Kidney (tissue), 14 donors: Measurements from ENCODE around the gene ATP10D. TPM values are rescaled to one million over a fixed set of nuclear protein-coding genes. Genes with fewer than 3 reads are reported as not detected.

Experiments
- DNase-seq, 5 donors: peaks; one replicate each; pipeline ENCODE4 v3.0.0-alpha.2; 2013 to 2020
- FAIRE-seq: peaks from 2 replicates; lab custom pipeline; 2012; peaks lifted over from hg19 to GRCh38; lab: Jason Lieb, UNC
- H3K27ac ChIP-seq, 2 donors: one replicate each; pipeline ENCODE4 v1.7.0; 2013; ENCODE audit warnings: low read depth in 2 of 2, low read length in 2 of 2, inconsistent platforms in 1 of 2
- H3K27me3 ChIP-seq: one replicate; pipeline ENCODE4 v1.7.1; 2013; ENCODE audit warnings: low read length, inconsistent platforms; ENCODE audit not compliant: control insufficient read depth, insufficient read depth
- H3K36me3 ChIP-seq, 3 donors: one replicate each; pipeline versions ENCODE4 v1.7.0 to v1.7.1; 2013; ENCODE audit warnings: low read length in 3 of 3, control low read depth in 1 of 3, inconsistent platforms in 1 of 3; ENCODE audit not compliant: insufficient read depth in 3 of 3, control insufficient read depth in 2 of 3
- H3K4me1 ChIP-seq, 3 donors: one replicate each; pipeline versions ENCODE4 v1.7.0 to v1.7.1; 2013; ENCODE audit warnings: low read length in 3 of 3, inconsistent platforms in 1 of 3, low read depth in 1 of 3; ENCODE audit not compliant: control insufficient read depth in 2 of 3, insufficient read depth in 2 of 3
- H3K4me3 ChIP-seq, 3 donors: one replicate each; pipeline versions ENCODE4 v1.7.0 to v1.8.1; 2013; ENCODE audit warnings: low read length in 3 of 3, control low read depth in 1 of 3, inconsistent platforms in 1 of 3
- H3K9ac ChIP-seq, 3 donors: one replicate each; pipeline versions ENCODE4 v1.7.0 to v1.7.1; 2013; ENCODE audit warnings: low read length in 3 of 3, control low read depth in 1 of 3, inconsistent platforms in 1 of 3
- H3K9me3 ChIP-seq, 3 donors: one replicate each; pipeline versions ENCODE4 v1.7.0 to v1.7.1; 2013; ENCODE audit warnings: low read length in 3 of 3, control low read depth in 1 of 3, inconsistent platforms in 1 of 3; ENCODE audit not compliant: control insufficient read depth in 2 of 3, insufficient read depth in 1 of 3
- CTCF ChIP-seq: IDR thresholded peaks from 3 replicates; pipeline ENCODE4 v1.5.1; 2012; ENCODE audit warnings: mild to moderate bottlenecking, moderate library complexity, borderline replicate concordance; ENCODE audit not compliant: insufficient read depth; ENCODE audit errors: extremely low read depth
- intact Hi-C: fragments of 100-400 bp; cut with DNase I; formaldehyde crosslinking; loops from one replicate; pipeline ENCODE4 v1.11.1; 2022
- polyA plus RNA-seq: library from polyadenylated mRNA; stranded (reverse); fragments of 350-450 nt; fragmentation: Illumina TruSeq; extraction: RNeasy Lipid Tissue Mini Kit (QIAGEN cat#74804); gene quantifications from one replicate; pipeline ENCODE4 v1.2.3, GENCODE V29; 2014; ENCODE audit warnings: low read depth, low replicate concordance; ENCODE audit not compliant: insufficient read depth
- total RNA-seq: library from RNA; stranded (reverse); fragmentation: NEBNext Ultra II Directional; extraction: Animal tissue kit (Norgen Biotek cat#: 25700); gene quantifications from one replicate; pipeline ENCODE4 v1.2.1, GENCODE V29; 2021
- donor health status: control.
- donor health status: control.
- donor health status: control.
- donor health status: control.
- donor health status: control.
- donor health status: DM: yes; HTN: yes; CAD: no.
- donor health status: Normal renal cell carcinoma (clear cell type).

Gene ATP10D
- total and polyA plus RNA-seq, 2 donors from 2014 or later, result 10.4 to 43.6 TPM

- intact Hi-C loops, result no loop called here
- Histone ChIP-seq H3K27me3 (no peaks in the 10 kb centered on the region), H3K36me3 (no peaks in the 10 kb centered on the region), H3K9me3 (no peaks in the 10 kb centered on the region), H3K27ac (no peak overlapping the region), H3K4me1 (no peaks in the 10 kb centered on the region), H3K4me3 (no peak overlapping the region), H3K9ac (no peak overlapping the region)
- DNase-seq, result peak in 1 of 5 donors; percentile 24
- TF ChIP-seq CTCF, result no peak
- FAIRE-seq, result no peak
These were observed 134.6 kb downstream of the ATP10D start for GRCh38 chr4:47619691-47620090.

GRCh38 chr4:47621181-47621580 lies 136.1 kb downstream of the ATP10D start:
- no peaks in the 10 kb centered on the region for H3K4me1 ChIP-seq
- intact Hi-C loops, result no loop called here
- FAIRE-seq, result no peak
- H3K27ac ChIP-seq, result no peak overlapping the region
- H3K27me3 ChIP-seq, result no peaks in the 10 kb centered on the region
- no peak for DNase-seq
- no peak overlapping the region for H3K4me3 ChIP-seq
- no peaks in the 10 kb centered on the region for H3K9me3 ChIP-seq
- H3K36me3 ChIP-seq, result no peaks in the 10 kb centered on the region
- no peak for TF ChIP-seq CTCF
- H3K9ac ChIP-seq, result no peak overlapping the region

GRCh38 chr4:47624031-47624441 lies 139.0 kb downstream of the ATP10D start:
- no peak for TF ChIP-seq CTCF
- Histone ChIP-seq H3K4me3 (no peak overlapping the region), H3K27ac (no peak overlapping the region), H3K9me3 (no peaks in the 10 kb centered on the region), H3K27me3 (no peaks in the 10 kb centered on the region), H3K9ac (no peak overlapping the region), H3K36me3 (no peaks in the 10 kb centered on the region), H3K4me1 (no peaks in the 10 kb centered on the region)
- FAIRE-seq (no peak), DNase-seq (no peak)
- intact Hi-C loops, result no loop called here

- no peak for TF ChIP-seq CTCF
- peak in 1 of 5 donors; percentile 32 for DNase-seq
- no peaks in the 10 kb centered on the region for H3K27me3 ChIP-seq
- H3K27ac ChIP-seq, result no peak overlapping the region
- no peak overlapping the region for H3K4me3 ChIP-seq
- intact Hi-C loops, result no loop called here
- no peak overlapping the region for H3K9ac ChIP-seq
- no peak for FAIRE-seq
- H3K4me1 ChIP-seq, result no peaks in the 10 kb centered on the region
- H3K36me3 ChIP-seq, result no peaks in the 10 kb centered on the region
- no peaks in the 10 kb centered on the region for H3K9me3 ChIP-seq
These were observed 146.1 kb downstream of the ATP10D start for GRCh38 chr4:47631161-47631560.
